H1 (cell line): ENCODE data around the gene RPLP2. TPM values are rescaled to one million over a fixed set of nuclear protein-coding genes. Genes with fewer than 3 reads are reported as not detected.

ENCODE experiments used
- CTCF ChIA-PET: fragments of 300-600 bp; sonication (Branson Sonifier 250); formaldehyde crosslinking; loops from one replicate; lab custom pipeline; 2021; ENCODE audit not compliant: partially characterized antibody; lab: Charles Lee
- POLR2A ChIA-PET: fragments of 300-600 bp; sonication (Branson Sonifier 250); formaldehyde crosslinking; loops from one replicate; lab custom pipeline; 2021; ENCODE audit warnings: inconsistent platforms; ENCODE audit not compliant: partially characterized antibody; lab: Charles Lee
- DNase-seq, 2 experiments: peaks; one replicate each; pipeline versions ENCODE4 v3.0.0 to v3.0.0-alpha.2; 2010 to 2022; ENCODE audit warnings: low spot score in 2 of 2, low read depth in 1 of 2, mixed read lengths in 1 of 2
- FAIRE-seq: peaks from 2 replicates; lab custom pipeline; 2011; peaks lifted over from hg19 to GRCh38; lab: Jason Lieb, UNC
- H2AFZ ChIP-seq: 2 replicates; pipeline ENCODE4 v1.8.1; 2012; ENCODE audit warnings: low read length, inconsistent platforms
- H2AK5ac ChIP-seq: 2 replicates; pipeline ENCODE4 v1.6.1; 2013; ENCODE audit warnings: low read depth, low read length
- H2BK120ac ChIP-seq: replicated peaks from 2 replicates; pipeline ENCODE3; 2013; ENCODE audit warnings: low read depth, low read length, inconsistent platforms
- H2BK12ac ChIP-seq: 2 replicates; pipeline ENCODE4 v1.6.1; 2013; ENCODE audit warnings: low read depth, low read length
- H2BK15ac ChIP-seq: 2 replicates; pipeline ENCODE4 v1.6.1; 2013; ENCODE audit warnings: low read length
- H2BK20ac ChIP-seq: 2 replicates; pipeline ENCODE4 v1.6.1; 2013; ENCODE audit warnings: low read length
- H2BK5ac ChIP-seq: 2 replicates; pipeline ENCODE4 v1.6.1; 2013; ENCODE audit warnings: low read depth, low read length
- H3K14ac ChIP-seq: 2 replicates; pipeline ENCODE4 v1.6.1; 2013; ENCODE audit warnings: inconsistent platforms; ENCODE audit not compliant: insufficient read length
- H3K18ac ChIP-seq: 2 replicates; pipeline ENCODE4 v1.6.1; 2013; ENCODE audit warnings: low read length; ENCODE audit errors: extremely low read depth
- H3K23ac ChIP-seq: 2 replicates; pipeline ENCODE4 v1.6.1; 2013; ENCODE audit warnings: inconsistent platforms; ENCODE audit not compliant: insufficient read length
- H3K23me2 ChIP-seq: 2 replicates; pipeline ENCODE4 v1.6.1; 2013; ENCODE audit warnings: low read depth, low read length
- H3K27ac ChIP-seq: 2 replicates; pipeline ENCODE4 v1.6.1; 2011; ENCODE audit warnings: low read depth, low read length, inconsistent platforms
- H3K27me3 ChIP-seq, 4 experiments: replicated peaks in 1 of 4; 1 replicate in 1 of 4; 2 replicates in 3 of 4; pipeline versions ENCODE4 v1.6.1 to v1.8.1; 2011 to 2013; ENCODE audit warnings: low read length in 3 of 4, mild to moderate bottlenecking in 3 of 4, inconsistent platforms in 2 of 4, mixed read lengths in 2 of 4, moderate library complexity in 1 of 4; ENCODE audit not compliant: control insufficient read depth in 3 of 4, insufficient read depth in 3 of 4; ENCODE audit errors: extremely low read depth in 1 of 4
- H3K36me3 ChIP-seq, 4 experiments: 2 replicates each; pipeline versions ENCODE4 v1.6.1 to v1.8.1; 2011 to 2013; ENCODE audit warnings: mild to moderate bottlenecking in 4 of 4, low read length in 3 of 4, moderate library complexity in 2 of 4, control low read depth in 1 of 4, inconsistent platforms in 1 of 4; ENCODE audit not compliant: insufficient read depth in 4 of 4, control insufficient read depth in 2 of 4
- H3K4ac ChIP-seq: replicated peaks from 2 replicates; pipeline ENCODE3; 2013; ENCODE audit warnings: low read length, low read depth, mixed read lengths, inconsistent platforms; ENCODE audit not compliant: insufficient read length
- H3K4me1 ChIP-seq, 4 experiments: replicated peaks in 1 of 4; 1 replicate in 1 of 4; 2 replicates in 3 of 4; pipeline versions ENCODE4 v1.6.1 to v1.8.1; 2011 to 2013; ENCODE audit warnings: low read length in 3 of 4, inconsistent platforms in 2 of 4, mixed read lengths in 1 of 4; ENCODE audit not compliant: insufficient read depth in 4 of 4, control insufficient read depth in 3 of 4
- H3K4me2 ChIP-seq, 2 experiments: 2 replicates each; pipeline versions ENCODE4 v1.6.1 to v1.8.1; 2011 to 2013; ENCODE audit warnings: low read depth in 2 of 2, low read length in 2 of 2, control low read depth in 1 of 2, inconsistent platforms in 1 of 2, mild to moderate bottlenecking in 1 of 2; ENCODE audit not compliant: insufficient read depth in 1 of 2
- H3K4me3 ChIP-seq, 4 experiments: fragments of 200-600, 300-600 bp in 1 of 4; sonication (generic), shearing (Covaris generic), sonication (Bioruptor Twin) in 1 of 4; 2 replicates each; pipeline versions ENCODE4 v1.5.1 to v1.8.1; 2011 to 2016; ENCODE audit warnings: low read length in 4 of 4, low read depth in 3 of 4, control low read depth in 2 of 4, inconsistent platforms in 2 of 4, mild to moderate bottlenecking in 2 of 4, mixed read lengths in 1 of 4, moderate library complexity in 1 of 4; ENCODE audit not compliant: insufficient read depth in 2 of 4; ENCODE audit errors: extremely low read depth in 1 of 4
- H3K56ac ChIP-seq: replicated peaks from 2 replicates; pipeline ENCODE3; 2013; ENCODE audit warnings: low read depth, mild to moderate bottlenecking, mixed read lengths, low read length, inconsistent platforms; ENCODE audit not compliant: insufficient read length
- H3K79me1 ChIP-seq: 2 replicates; pipeline ENCODE4 v1.6.1; 2013; ENCODE audit warnings: low read depth, low read length, control low read depth
- H3K79me2 ChIP-seq, 2 experiments: 2 replicates each; pipeline versions ENCODE4 v1.6.1 to v1.8.1; 2012 to 2013; ENCODE audit warnings: low read length in 2 of 2, mild to moderate bottlenecking in 2 of 2, inconsistent platforms in 1 of 2; ENCODE audit not compliant: insufficient read depth in 2 of 2, control insufficient read depth in 1 of 2
- H3K9ac ChIP-seq, 4 experiments: replicated peaks in 1 of 4; 1 replicate in 1 of 4; 2 replicates in 3 of 4; pipeline versions ENCODE4 v1.6.1 to v1.8.1; 2011 to 2013; ENCODE audit warnings: low read depth in 3 of 4, low read length in 3 of 4, control low read depth in 2 of 4, mild to moderate bottlenecking in 2 of 4, moderate library complexity in 2 of 4, inconsistent platforms in 1 of 4; ENCODE audit errors: extremely low read depth in 1 of 4
- H3K9me3 ChIP-seq, 2 experiments: 2 replicates each; pipeline versions ENCODE4 v1.6.1 to v1.8.1; 2012 to 2013; ENCODE audit warnings: mild to moderate bottlenecking in 2 of 2, moderate library complexity in 2 of 2, control low read depth in 1 of 2, inconsistent platforms in 1 of 2, low read depth in 1 of 2, low read length in 1 of 2, mixed read lengths in 1 of 2; ENCODE audit not compliant: insufficient read depth in 2 of 2
- H4K20me1 ChIP-seq, 2 experiments: replicated peaks in 1 of 2; 2 replicates each; pipeline versions ENCODE3 to v1.8.1; 2011 to 2013; ENCODE audit warnings: inconsistent platforms in 2 of 2, low read length in 2 of 2, mild to moderate bottlenecking in 1 of 2; ENCODE audit not compliant: insufficient read depth in 2 of 2, control insufficient read depth in 1 of 2
- H4K5ac ChIP-seq: 2 replicates; pipeline ENCODE4 v1.6.1; 2013; ENCODE audit warnings: low read length, low read depth, mixed read lengths, inconsistent platforms; ENCODE audit not compliant: insufficient read length
- H4K8ac ChIP-seq: 2 replicates; pipeline ENCODE4 v1.8.0; 2013; ENCODE audit warnings: mild to moderate bottlenecking, moderate library complexity, low read length, inconsistent platforms; ENCODE audit not compliant: insufficient read depth; ENCODE audit errors: extremely low read depth
- H4K91ac ChIP-seq: replicated peaks from 2 replicates; pipeline ENCODE3; 2013; ENCODE audit warnings: low read length, mixed read lengths, inconsistent platforms; ENCODE audit not compliant: insufficient read length
- ASH2L ChIP-seq: fragments of 200-600, 300-600 bp; sonication (generic); IDR thresholded peaks from one replicate; pipeline ENCODE4 v1.7.1; 2017; ENCODE audit warnings: low read length
- CEBPB ChIP-seq: IDR thresholded peaks from 2 replicates; pipeline ENCODE4 v1.6.1; 2012; ENCODE audit warnings: low read depth, low read length
- CHD1 ChIP-seq: IDR thresholded peaks from 2 replicates; pipeline ENCODE4 v1.6.1; 2012; ENCODE audit warnings: low read depth, low read length, improper control_type of control experiment
- CHD2 ChIP-seq: IDR thresholded peaks from 2 replicates; pipeline ENCODE4 v1.6.1; 2012; ENCODE audit warnings: low read length, improper control_type of control experiment
- JUND ChIP-seq: IDR thresholded peaks from 2 replicates; pipeline ENCODE4 v1.6.1; 2011; ENCODE audit warnings: mild to moderate bottlenecking, improper control_type of control experiment, low read length
- TBP ChIP-seq: IDR thresholded peaks from 2 replicates; pipeline ENCODE4 v1.6.1; 2011; ENCODE audit warnings: low read depth, low read length, improper control_type of control experiment
- WGBS, 2 experiments: shearing (Covaris generic) in 1 of 2; methylation state at CpG; one replicate each; pipeline versions ENCODE4 v1.1.6 to v1.1.7; 2013 to 2015; ENCODE audit warnings: low lambda C conversion rate in 2 of 2, mixed read lengths in 2 of 2, inconsistent platforms in 1 of 2, low coverage in 1 of 2, missing lambda C conversion rate in 1 of 2; ENCODE audit not compliant: insufficient replicate concordance in 2 of 2, insufficient coverage in 1 of 2, insufficient read length in 1 of 2; ENCODE audit errors: extremely low coverage in 1 of 2, missing lambda C conversion rate in 1 of 2; 5-methylcytosine and 5-hydroxymethylcytosine counted together
- polyA plus RNA-seq, 7 experiments: library from polyadenylated mRNA; depleted of rRNA in 3 of 7; stranded (reverse) in 5 of 7; unstranded in 2 of 7; fragments of >200 nt in 5 of 7; fragments of 200-250 nt in 2 of 7; gene quantifications; 1 replicate in 5 of 7; 2 replicates in 1 of 7; 4 replicates in 1 of 7; pipeline versions ENCODE4 v1.2.1 to v1.2.3, GENCODE V29; 2011 to 2013; ENCODE audit warnings: missing spikeins in 2 of 7, mixed read lengths in 2 of 7
- total RNA-seq: library from RNA; stranded (reverse); fragmentation: NEBNext Ultra II Directional; extraction: Animal tissue kit (Norgen Biotek cat#: 25700); gene quantifications from 2 replicates; pipeline ENCODE4 v1.2.1, GENCODE V29; 2021
- TF ChIP-seq, protein P1 (sequence below): IDR thresholded peaks from 2 replicates; pipeline ENCODE4 v1.6.1; 2012; ENCODE audit warnings: inconsistent platforms

Gene RPLP2
- total and polyA plus RNA-seq, 2 of the 8 experiments (the other 6 are each of a cell fraction or from before 2014, with no cell fraction given): 1,789 to 2,106 TPM

DNA sequence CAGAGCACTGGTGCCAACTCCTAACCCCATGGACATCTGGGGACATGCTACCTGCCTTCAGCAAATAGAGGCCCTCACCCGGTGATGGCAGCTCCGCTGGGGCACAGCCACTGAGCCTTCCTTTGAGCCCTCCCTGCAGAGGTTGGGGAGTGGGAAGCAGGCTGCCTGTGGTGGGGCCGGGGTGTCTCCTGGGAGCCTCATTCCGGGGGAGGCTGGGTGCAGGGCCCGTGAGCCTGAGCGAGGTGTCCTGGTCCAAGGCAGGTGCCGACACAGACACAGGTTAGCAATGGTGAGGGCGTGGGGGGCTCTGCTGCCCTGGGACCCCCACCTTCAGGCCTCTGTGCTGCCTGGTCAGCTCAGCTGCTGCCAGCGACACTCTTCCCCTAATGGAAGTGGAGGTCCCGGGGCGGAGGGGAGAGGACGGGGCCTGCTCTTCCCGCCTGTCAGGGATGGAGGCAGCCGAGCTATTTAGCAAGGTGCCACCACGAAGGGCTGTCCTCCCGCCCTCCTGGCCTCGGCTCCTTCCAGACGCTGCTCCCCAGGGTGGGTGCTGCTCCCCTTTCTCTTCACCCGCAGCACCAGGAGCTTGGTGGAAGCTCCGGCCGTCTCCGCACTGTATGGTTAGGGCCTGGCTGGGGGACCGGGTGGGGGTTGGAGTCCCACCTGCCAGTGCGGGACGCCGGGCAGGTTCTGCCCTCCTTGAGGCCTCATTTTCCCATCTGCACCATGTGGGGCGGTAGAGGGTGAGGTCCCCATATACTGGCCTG lies 44.1 kb downstream of the RPLP2 start:
- Histone ChIP-seq H3K18ac (no peak overlapping the region), H2BK5ac (no peak overlapping the region), H3K14ac (no peak overlapping the region), H3K4me1 (peaks cover 0 to 23% (median 18%) of the 10 kb centered on the region in 4 experiments; a peak in 6 of 7 replicates), H4K8ac (peak overlapping the region; percentile 80; the same call in 1 of the 2 replicates), H3K4me3 (no peak overlapping the region), H2AK5ac (no peak overlapping the region), H3K23me2 (peaks cover 18% of the 10 kb centered on the region; the same call in 1 of the 2 replicates), H3K79me1 (peaks cover 3% of the 10 kb centered on the region), H2BK120ac (no peak overlapping the region), H3K9ac (no peak overlapping the region), H3K27ac (no peak overlapping the region), H3K4ac (no peak overlapping the region), H2BK15ac (no peak overlapping the region), H2BK12ac (no peak overlapping the region), H3K79me2 (no peaks in the 10 kb centered on the region; a peak in 1 of 4 replicates), H3K27me3 (peaks cover 0 to 2% (median under 1%) of the 10 kb centered on the region in 4 experiments; a peak in 3 of 7 replicates), H4K5ac (no peak overlapping the region), H4K91ac (no peak overlapping the region), H3K4me2 (no peak overlapping the region), H3K9me3 (no peaks in the 10 kb centered on the region), H3K56ac (no peak overlapping the region)
- WGBS, 2 experiments: 92% methylated on average over 19 of the region's 27 CpGs; no CpG with 5 or more reads in 1 of the 2 experiments
- POLR2A ChIA-PET: interaction anchor here (0.8 to 13.8 kb wide), 9 partner anchors 10 to 40 kb away, joined by 3 to 234 read pairs (median 5); partner anchors contain the start of genes CD151, POLR2L and TSPAN4
- FAIRE-seq (no peak), DNase-seq (no peak)
- no peak for TF ChIP-seq JUND
- no peak for TF ChIP-seq ASH2L
- no peak for TF ChIP-seq CEBPB
- no peak for TF ChIP-seq TBP
- no peak for TF ChIP-seq CHD2
- TF ChIP-seq, protein P1, sequence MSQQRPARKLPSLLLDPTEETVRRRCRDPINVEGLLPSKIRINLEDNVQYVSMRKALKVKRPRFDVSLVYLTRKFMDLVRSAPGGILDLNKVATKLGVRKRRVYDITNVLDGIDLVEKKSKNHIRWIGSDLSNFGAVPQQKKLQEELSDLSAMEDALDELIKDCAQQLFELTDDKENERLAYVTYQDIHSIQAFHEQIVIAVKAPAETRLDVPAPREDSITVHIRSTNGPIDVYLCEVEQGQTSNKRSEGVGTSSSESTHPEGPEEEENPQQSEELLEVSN: no peak
- TF ChIP-seq CHD1: no peak
- TF ChIP-seq, all 59 proteins: peak for 0
- Histone ChIP-seq H3K23ac (no peak overlapping the region), H2BK20ac (no peak overlapping the region), H3K36me3 (no peaks in the 10 kb centered on the region), H4K20me1 (peaks cover 24 to 53% of the 10 kb centered on the region in 2 experiments), H2AFZ (no peak overlapping the region)
- CTCF ChIA-PET: interaction anchor here (0.5 to 10.5 kb wide), 10 partner anchors 8 to 197 kb away, joined by 3 to 74 read pairs (median 4); partner anchors contain the start of gene TSPAN4
